Coronary artery (tissue), 2 donors: ENCODE measurements around the gene MYCBP2.

Source experiments
- DNase-seq: peaks from one replicate; pipeline ENCODE4 v3.0.0-alpha.2; 2017; ENCODE audit warnings: low spot score
- H3K27ac ChIP-seq, 2 donors: fragments of 200-600 bp; sonication (generic); one replicate each; pipeline ENCODE4 v1.5.1; 2016 to 2019
- H3K4me3 ChIP-seq: fragments of 200-600 bp; sonication (generic); 2 replicates; pipeline ENCODE4 v1.5.1; 2016; ENCODE audit warnings: mild to moderate bottlenecking, moderate library complexity
- CTCF ChIP-seq: fragments of 200-600 bp; sonication (generic); IDR thresholded peaks from one replicate; pipeline ENCODE4 v1.5.1; 2019; ENCODE audit warnings: antibody characterized with exemption

The MYCBP2 gene

GRCh38 chr13:77190349-77190958, 136.4 kb downstream of the MYCBP2 start:
- Histone ChIP-seq H3K4me3 (no peak overlapping the region), H3K27ac (no peak overlapping the region)
- no peak for TF ChIP-seq CTCF
- DNase-seq: no peak

GRCh38 chr13:77185721-77186120, 141.2 kb downstream of the MYCBP2 start:
- no peak for TF ChIP-seq CTCF
- no peak for DNase-seq
- H3K4me3 ChIP-seq: no peak overlapping the region
- no peak overlapping the region for H3K27ac ChIP-seq

- no peak overlapping the region for H3K27ac ChIP-seq
- H3K4me3 ChIP-seq: no peak overlapping the region
- DNase-seq: no peak
- no peak for TF ChIP-seq CTCF
These were observed 142.4 kb downstream of the MYCBP2 start for GRCh38 chr13:77184455-77184854.

- no peak overlapping the region for H3K4me3 ChIP-seq
- no peak for TF ChIP-seq CTCF
- no peak for DNase-seq
- H3K27ac ChIP-seq: no peak overlapping the region
These were observed 146.9 kb downstream of the MYCBP2 start for GRCh38 chr13:77180011-77180410.

GRCh38 chr13:77177646-77178045, 149.2 kb downstream of the MYCBP2 start:
- no peak overlapping the region for H3K27ac ChIP-seq
- TF ChIP-seq CTCF: no peak
- no peak for DNase-seq
- no peak overlapping the region for H3K4me3 ChIP-seq

GRCh38 chr13:77176350-77176749, 150.5 kb downstream of the MYCBP2 start:
- no peak for DNase-seq
- H3K4me3 ChIP-seq: no peak overlapping the region
- TF ChIP-seq CTCF: no peak
- no peak overlapping the region for H3K27ac ChIP-seq

GRCh38 chr13:77172650-77173049, 154.2 kb downstream of the MYCBP2 start:
- no peak for TF ChIP-seq CTCF
- Histone ChIP-seq H3K4me3 (no peak overlapping the region), H3K27ac (no peak overlapping the region)
- DNase-seq: no peak
